ENCODE results near the gene FOXE3. TPM values are rescaled to one million over a fixed set of nuclear protein-coding genes. Genes with fewer than 3 reads are reported as not detected.

FOXE3 gene
- total RNA-seq (2013; cell fraction: nucleolus; rRNA removed), result not detected in 2 replicates
- not detected in 2 replicates for total RNA-seq (2014; rRNA removed)
- total RNA-seq (2014; rRNA removed; fragmentation: Illumina TruSeq; extraction: Trizol), result not detected in 2 replicates
- not detected in 2 replicates for total RNA-seq (2021)
- not detected for polyA plus RNA-seq (2011; ENCODE audit: low read depth)
- not detected in 2 replicates for polyA plus RNA-seq (2011; rRNA removed)
- not detected in 2 replicates for polyA plus RNA-seq (2011; cell fraction: cytosol; rRNA removed)
- not detected in 2 replicates for polyA plus RNA-seq (2011; cell fraction: nucleus; rRNA removed)
- not detected in 2 replicates for polyA plus RNA-seq (2012)
- not detected in 2 replicates for polyA plus RNA-seq (2014; fragmentation: Illumina TruSeq; extraction: Trizol)
- polyA plus RNA-seq (2014; fragmentation: Nextera tagmentation; extraction: Ambion mirVana), result not detected
- polyA plus RNA-seq (2014; rRNA removed), result 0.13 TPM in 1 of 2 replicates, not detected in the other
- polyA plus RNA-seq (2016; fragmentation: Nextera tagmentation; extraction: Ambion mirVana), result not detected
- polyA minus RNA-seq (2011; rRNA and poly(A)+ RNA removed), result not detected in 2 replicates
- polyA minus RNA-seq (2011; cell fraction: cytosol; rRNA and poly(A)+ RNA removed), result not detected in 2 replicates
- not detected in 2 replicates for polyA minus RNA-seq (2011; cell fraction: nucleus; rRNA and poly(A)+ RNA removed)
- Bru-seq, nascent RNA, result not detected
- BruChase-seq, experiment 1, labeled RNA remaining after a 6-hour chase, result percentile 20 among the genes with signal in this experiment
- BruChase-seq, experiment 2, labeled RNA remaining after a 2-hour chase, result not detected
- long read RNA-seq, experiment 1, result 0 reads
- long read RNA-seq, experiment 2, result 0 reads

DNA sequence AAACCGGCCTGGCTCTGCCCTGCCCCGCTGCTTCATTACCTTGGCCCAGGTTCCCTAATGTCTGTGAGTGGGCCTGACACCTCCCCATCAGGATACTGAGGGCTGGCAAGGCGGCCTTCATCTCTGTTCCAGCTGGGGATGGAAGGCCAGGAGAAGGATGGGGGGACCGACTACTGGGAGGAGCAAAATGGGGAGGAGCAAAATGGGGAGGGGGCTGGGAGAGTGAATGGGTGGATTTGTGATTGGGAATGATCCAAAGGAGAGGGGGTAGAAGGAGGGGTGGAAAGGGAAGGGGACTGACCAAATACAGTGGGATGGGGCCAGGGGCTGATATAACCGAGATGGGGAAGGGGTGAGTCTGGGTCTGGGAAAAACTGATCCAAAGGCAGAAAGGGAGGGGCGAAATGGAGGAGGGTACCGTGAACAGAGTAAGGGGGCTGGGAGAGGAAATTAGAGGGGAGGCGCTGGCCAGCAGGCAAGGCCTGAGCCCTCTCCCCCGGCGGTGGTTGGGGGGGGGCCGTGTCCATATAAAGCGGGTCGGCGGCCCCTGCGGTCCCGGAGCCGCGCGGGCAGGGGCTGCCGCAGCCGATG is at the start of gene FOXE3:
TSS of gene FOXE3 (plus strand) at position 558 of the 591 bp plus-strand sequence. CDS start at position 589, 31 bp downstream.
- H3K27ac ChIP-seq (ENCODE audit: control insufficient read depth, insufficient read depth), result no peak within 1 kb of the TSS
- no peaks in the 10 kb centered on the region for H3K9me3 ChIP-seq (replicated peaks; ENCODE audit: control insufficient read depth, insufficient read depth, low read length)
- ChIA-PET RAD21 (ENCODE audit: unreplicated experiment) (no interaction called here), SMC1A (ENCODE audit: uncharacterized antibody, unreplicated experiment) (no interaction called here), CTCF (interaction anchor here (1.2 kb wide), 1 partner anchor 27 kb away, joined by 5 read pairs; no protein-coding TSS in a partner anchor), POLR2A (no interaction called here)
- no peak within 1 kb of the TSS for H3K9ac ChIP-seq (ENCODE audit: control insufficient read depth, insufficient read depth, low read length)
- H3K4me1 ChIP-seq (ENCODE audit: control insufficient read depth, insufficient read depth, low read length), result peaks cover 5% of the 10 kb centered on the region; the same call in 1 of the 2 replicates
- intact Hi-C loops (cut with micrococcal nuclease; ENCODE audit: unreplicated experiment), result no loop called here
- in situ Hi-C loops (cut with MboI), result no loop called here
- H4K20me1 ChIP-seq (ENCODE audit: control insufficient read depth, insufficient read depth), result no peaks in the 10 kb centered on the region
- H2AFZ ChIP-seq (ENCODE audit: control insufficient read depth, low read depth, low read length), result no peak within 1 kb of the TSS
- H3K4me3 ChIP-seq, result no peak within 1 kb of the TSS
- H3K27me3 ChIP-seq (replicated peaks in 1 of 2; ENCODE audit: control insufficient read depth in 2 of 2, insufficient read depth in 2 of 2, low read length in 1 of 2), result peaks cover 5 to 8% of the 10 kb centered on the region in 2 experiments; a peak in 3 of 4 replicates
- 43% methylated on average over 7 of the region's 21 CpGs for whole genome bisulfite sequencing (ENCODE audit: insufficient coverage, insufficient replicate concordance, low lambda C conversion rate, missing lambda C conversion rate)
- no peak for ATAC-seq
- FAIRE-seq, result no peak
- BruUV-seq (replicated peaks), result no TSS peak
- H3K36me3 ChIP-seq (ENCODE audit: control insufficient read depth in 2 of 2, insufficient read depth in 2 of 2, low read length in 1 of 2), result no peaks in the 10 kb centered on the region
- H3K79me2 ChIP-seq (ENCODE audit: control insufficient read depth, insufficient read depth, low read length), result no peaks in the 10 kb centered on the region
- DNase-seq (ENCODE audit: low read depth, low spot score), result no peak
- no peak within 1 kb of the TSS for H3K4me2 ChIP-seq (ENCODE audit: control insufficient read depth, insufficient read depth)
- TF ChIP-seq, protein P1, sequence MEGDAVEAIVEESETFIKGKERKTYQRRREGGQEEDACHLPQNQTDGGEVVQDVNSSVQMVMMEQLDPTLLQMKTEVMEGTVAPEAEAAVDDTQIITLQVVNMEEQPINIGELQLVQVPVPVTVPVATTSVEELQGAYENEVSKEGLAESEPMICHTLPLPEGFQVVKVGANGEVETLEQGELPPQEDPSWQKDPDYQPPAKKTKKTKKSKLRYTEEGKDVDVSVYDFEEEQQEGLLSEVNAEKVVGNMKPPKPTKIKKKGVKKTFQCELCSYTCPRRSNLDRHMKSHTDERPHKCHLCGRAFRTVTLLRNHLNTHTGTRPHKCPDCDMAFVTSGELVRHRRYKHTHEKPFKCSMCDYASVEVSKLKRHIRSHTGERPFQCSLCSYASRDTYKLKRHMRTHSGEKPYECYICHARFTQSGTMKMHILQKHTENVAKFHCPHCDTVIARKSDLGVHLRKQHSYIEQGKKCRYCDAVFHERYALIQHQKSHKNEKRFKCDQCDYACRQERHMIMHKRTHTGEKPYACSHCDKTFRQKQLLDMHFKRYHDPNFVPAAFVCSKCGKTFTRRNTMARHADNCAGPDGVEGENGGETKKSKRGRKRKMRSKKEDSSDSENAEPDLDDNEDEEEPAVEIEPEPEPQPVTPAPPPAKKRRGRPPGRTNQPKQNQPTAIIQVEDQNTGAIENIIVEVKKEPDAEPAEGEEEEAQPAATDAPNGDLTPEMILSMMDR (IDR thresholded peaks at IDR 0.05 in 2 of 3, conservative IDR thresholded peaks at IDR 0.05 in 1 of 3; ENCODE audit: control insufficient read depth in 2 of 3, extremely low read depth in 1 of 3, insufficient read depth in 1 of 3, low read depth in 3 of 3, low read length in 3 of 3), result no peak
- TF ChIP-seq NR2C2 (IDR thresholded peaks at IDR 0.05; ENCODE audit: borderline replicate concordance, control insufficient read depth, insufficient read length, low read depth) (no peak), SMC3 (IDR thresholded peaks at IDR 0.05; ENCODE audit: borderline replicate concordance, low read length) (no peak), HDAC6 (IDR thresholded peaks at IDR 0.05; ENCODE audit: unreplicated experiment) (no peak), NR2C1 (IDR thresholded peaks at IDR 0.05) (no peak), PML (IDR thresholded peaks at IDR 0.05; ENCODE audit: low read length) (no peak), ZNF207 (IDR thresholded peaks at IDR 0.05; ENCODE audit: borderline replicate concordance) (no peak), POU2F2 (IDR thresholded peaks at IDR 0.05; ENCODE audit: borderline replicate concordance, low read depth, low read length) (no peak), PAX8 (IDR thresholded peaks at IDR 0.05) (no peak), SUPT20H (IDR thresholded peaks at IDR 0.05; ENCODE audit: borderline replicate concordance, control insufficient read depth, low read depth, low read length) (no peak), GABPA (IDR thresholded peaks at IDR 0.05; ENCODE audit: low read depth) (no peak), WRNIP1 (IDR thresholded peaks at IDR 0.05; ENCODE audit: borderline replicate concordance, low read depth, low read length) (no peak), MEF2A (IDR thresholded peaks at IDR 0.05; ENCODE audit: insufficient read depth, low read depth, low read length) (no peak), NR2F1 (conservative IDR thresholded peaks at IDR 0.05) (no peak)
- TF ChIP-seq, protein P2, sequence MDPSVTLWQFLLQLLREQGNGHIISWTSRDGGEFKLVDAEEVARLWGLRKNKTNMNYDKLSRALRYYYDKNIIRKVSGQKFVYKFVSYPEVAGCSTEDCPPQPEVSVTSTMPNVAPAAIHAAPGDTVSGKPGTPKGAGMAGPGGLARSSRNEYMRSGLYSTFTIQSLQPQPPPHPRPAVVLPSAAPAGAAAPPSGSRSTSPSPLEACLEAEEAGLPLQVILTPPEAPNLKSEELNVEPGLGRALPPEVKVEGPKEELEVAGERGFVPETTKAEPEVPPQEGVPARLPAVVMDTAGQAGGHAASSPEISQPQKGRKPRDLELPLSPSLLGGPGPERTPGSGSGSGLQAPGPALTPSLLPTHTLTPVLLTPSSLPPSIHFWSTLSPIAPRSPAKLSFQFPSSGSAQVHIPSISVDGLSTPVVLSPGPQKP (IDR thresholded peaks at IDR 0.05; ENCODE audit: low read depth, low read length), result no peak
- TF ChIP-seq, protein P3, sequence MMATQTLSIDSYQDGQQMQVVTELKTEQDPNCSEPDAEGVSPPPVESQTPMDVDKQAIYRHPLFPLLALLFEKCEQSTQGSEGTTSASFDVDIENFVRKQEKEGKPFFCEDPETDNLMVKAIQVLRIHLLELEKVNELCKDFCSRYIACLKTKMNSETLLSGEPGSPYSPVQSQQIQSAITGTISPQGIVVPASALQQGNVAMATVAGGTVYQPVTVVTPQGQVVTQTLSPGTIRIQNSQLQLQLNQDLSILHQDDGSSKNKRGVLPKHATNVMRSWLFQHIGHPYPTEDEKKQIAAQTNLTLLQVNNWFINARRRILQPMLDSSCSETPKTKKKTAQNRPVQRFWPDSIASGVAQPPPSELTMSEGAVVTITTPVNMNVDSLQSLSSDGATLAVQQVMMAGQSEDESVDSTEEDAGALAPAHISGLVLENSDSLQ (IDR thresholded peaks at IDR 0.05), result no peak
- TF ChIP-seq, protein P4, sequence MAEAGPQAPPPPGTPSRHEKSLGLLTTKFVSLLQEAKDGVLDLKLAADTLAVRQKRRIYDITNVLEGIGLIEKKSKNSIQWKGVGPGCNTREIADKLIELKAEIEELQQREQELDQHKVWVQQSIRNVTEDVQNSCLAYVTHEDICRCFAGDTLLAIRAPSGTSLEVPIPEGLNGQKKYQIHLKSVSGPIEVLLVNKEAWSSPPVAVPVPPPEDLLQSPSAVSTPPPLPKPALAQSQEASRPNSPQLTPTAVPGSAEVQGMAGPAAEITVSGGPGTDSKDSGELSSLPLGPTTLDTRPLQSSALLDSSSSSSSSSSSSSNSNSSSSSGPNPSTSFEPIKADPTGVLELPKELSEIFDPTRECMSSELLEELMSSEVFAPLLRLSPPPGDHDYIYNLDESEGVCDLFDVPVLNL (IDR thresholded peaks at IDR 0.05; ENCODE audit: low read depth, low read length), result no peak
